A549 (cell line): ENCODE data around the gene AXL.

ENCODE experiments used
- BHLHE40 ChIP-seq: IDR thresholded peaks from 2 replicates; pipeline ENCODE4 v1.6.1; 2012; ENCODE audit warnings: low read depth, low read length, inconsistent platforms
- CHD2 ChIP-seq: fragments of 150-350 bp; IDR thresholded peaks from 2 replicates; pipeline ENCODE4 v1.6.1; 2014; ENCODE audit warnings: low read length; ENCODE audit not compliant: partially characterized antibody
- CHD4 ChIP-seq: fragments of 200-600 bp; sonication (generic); IDR thresholded peaks from 2 replicates; pipeline ENCODE4 v1.6.1; 2016; ENCODE audit warnings: antibody characterized with exemption, mild to moderate bottlenecking, borderline replicate concordance
- EP300 ChIP-seq, 2 experiments: fragments of >200 bp; sonication (Bioruptor Twin); formaldehyde crosslinking; IDR thresholded peaks; 2 replicates in 1 of 2; 3 replicates in 1 of 2; pipeline ENCODE4 v1.6.1; 2016 to 2017
- HDAC2 ChIP-seq: fragments of 200-600 bp; sonication (generic); IDR thresholded peaks from 2 replicates; pipeline ENCODE4 v1.6.1; 2016
- MAFK ChIP-seq: fragments of 450-650 bp; IDR thresholded peaks from 2 replicates; pipeline ENCODE4 v1.6.1; 2014; ENCODE audit not compliant: partially characterized antibody
- MAZ ChIP-seq: fragments of 150-350 bp; IDR thresholded peaks from 2 replicates; pipeline ENCODE4 v1.6.1; 2014; ENCODE audit warnings: antibody characterized with exemption, low read depth, low read length, borderline replicate concordance
- POLR2A ChIP-seq: IDR thresholded peaks from 2 replicates; pipeline ENCODE4 v1.6.1; 2012; ENCODE audit warnings: mild to moderate bottlenecking, low read length
- RFX5 ChIP-seq: fragments of 450-650 bp; IDR thresholded peaks from 2 replicates; pipeline ENCODE4 v1.7.1; 2014; ENCODE audit warnings: antibody characterized with exemption, mild to moderate bottlenecking, moderate library complexity
- ZFP36 ChIP-seq: fragments of 450-650 bp; IDR thresholded peaks from 2 replicates; pipeline ENCODE4 v1.6.1; 2014; ENCODE audit warnings: borderline replicate concordance; ENCODE audit not compliant: partially characterized antibody
- TF ChIP-seq, protein P1 (sequence below): fragments of >200 bp; sonication (Bioruptor Twin); formaldehyde crosslinking; IDR thresholded peaks from 3 replicates; pipeline ENCODE4 v1.5.1; 2016
- TF ChIP-seq, protein P2 (sequence below): fragments of 250-450 bp; sonication (Bioruptor Pico); IDR thresholded peaks from 2 replicates; pipeline ENCODE4 v1.5.0; 2021; ENCODE audit warnings: mild to moderate bottlenecking, moderate library complexity, borderline replicate concordance
- TF ChIP-seq, protein P3 (sequence below): fragments of 200-600 bp; sonication (generic); IDR thresholded peaks from 2 replicates; pipeline ENCODE4 v1.6.1; 2016; ENCODE audit warnings: antibody characterized with exemption, mild to moderate bottlenecking, moderate library complexity
- TF ChIP-seq, protein P4 (sequence below): IDR thresholded peaks from 2 replicates; pipeline ENCODE4 v1.6.1; 2012

DNA sequence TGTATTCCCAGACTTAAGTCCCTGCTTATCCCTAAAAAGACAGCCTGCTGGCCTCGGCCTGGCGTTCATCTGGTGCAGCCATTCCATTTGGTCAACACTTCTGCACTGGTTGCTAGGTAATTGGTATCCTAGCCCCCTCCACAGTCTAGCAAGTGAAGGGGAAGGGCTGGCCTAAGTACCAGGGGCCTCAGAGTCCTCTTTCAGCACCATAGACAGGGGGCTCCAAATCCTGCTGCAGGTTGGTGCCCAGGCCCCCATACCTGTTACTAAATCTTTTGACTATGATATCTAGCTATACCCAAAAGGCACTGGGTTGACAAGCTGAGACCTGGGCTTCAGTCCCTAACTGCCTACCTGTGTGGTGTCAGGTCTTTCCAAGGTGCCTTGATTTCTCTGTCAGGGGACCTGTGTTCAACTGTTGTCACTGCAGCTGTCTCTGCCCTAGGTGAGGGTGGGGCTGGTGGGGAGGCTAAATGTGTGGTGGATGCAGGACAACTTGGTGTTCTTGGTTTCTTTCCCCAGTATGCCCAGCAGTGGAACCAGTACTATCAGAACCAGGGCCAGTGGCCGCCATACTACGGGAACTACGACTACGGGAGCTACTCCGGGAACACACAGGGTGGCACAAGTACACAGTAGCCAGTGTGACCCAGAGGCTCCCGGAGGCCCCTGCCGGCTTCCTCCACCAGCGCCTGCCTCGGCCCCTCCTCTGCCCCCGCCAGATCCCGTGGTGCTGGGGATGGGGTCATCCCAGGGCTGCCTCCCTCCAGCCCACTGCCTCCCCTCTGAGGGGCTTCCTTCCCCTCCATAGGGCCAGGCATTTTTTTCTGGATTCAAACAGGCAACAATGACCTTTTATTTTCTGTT is 87.1 kb downstream of the AXL start:
- TF ChIP-seq POLR2A (no peak), EP300 (IDR thresholded peaks at IDR 0.05) (no peak), MAZ (no peak), RFX5 (no peak), BHLHE40 (no peak), HDAC2 (no peak), ZFP36 (no peak), MAFK (no peak), CHD4 (no peak), CHD2 (no peak)
- TF ChIP-seq, protein P1, sequence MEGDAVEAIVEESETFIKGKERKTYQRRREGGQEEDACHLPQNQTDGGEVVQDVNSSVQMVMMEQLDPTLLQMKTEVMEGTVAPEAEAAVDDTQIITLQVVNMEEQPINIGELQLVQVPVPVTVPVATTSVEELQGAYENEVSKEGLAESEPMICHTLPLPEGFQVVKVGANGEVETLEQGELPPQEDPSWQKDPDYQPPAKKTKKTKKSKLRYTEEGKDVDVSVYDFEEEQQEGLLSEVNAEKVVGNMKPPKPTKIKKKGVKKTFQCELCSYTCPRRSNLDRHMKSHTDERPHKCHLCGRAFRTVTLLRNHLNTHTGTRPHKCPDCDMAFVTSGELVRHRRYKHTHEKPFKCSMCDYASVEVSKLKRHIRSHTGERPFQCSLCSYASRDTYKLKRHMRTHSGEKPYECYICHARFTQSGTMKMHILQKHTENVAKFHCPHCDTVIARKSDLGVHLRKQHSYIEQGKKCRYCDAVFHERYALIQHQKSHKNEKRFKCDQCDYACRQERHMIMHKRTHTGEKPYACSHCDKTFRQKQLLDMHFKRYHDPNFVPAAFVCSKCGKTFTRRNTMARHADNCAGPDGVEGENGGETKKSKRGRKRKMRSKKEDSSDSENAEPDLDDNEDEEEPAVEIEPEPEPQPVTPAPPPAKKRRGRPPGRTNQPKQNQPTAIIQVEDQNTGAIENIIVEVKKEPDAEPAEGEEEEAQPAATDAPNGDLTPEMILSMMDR = no peak
- TF ChIP-seq, protein P2, sequence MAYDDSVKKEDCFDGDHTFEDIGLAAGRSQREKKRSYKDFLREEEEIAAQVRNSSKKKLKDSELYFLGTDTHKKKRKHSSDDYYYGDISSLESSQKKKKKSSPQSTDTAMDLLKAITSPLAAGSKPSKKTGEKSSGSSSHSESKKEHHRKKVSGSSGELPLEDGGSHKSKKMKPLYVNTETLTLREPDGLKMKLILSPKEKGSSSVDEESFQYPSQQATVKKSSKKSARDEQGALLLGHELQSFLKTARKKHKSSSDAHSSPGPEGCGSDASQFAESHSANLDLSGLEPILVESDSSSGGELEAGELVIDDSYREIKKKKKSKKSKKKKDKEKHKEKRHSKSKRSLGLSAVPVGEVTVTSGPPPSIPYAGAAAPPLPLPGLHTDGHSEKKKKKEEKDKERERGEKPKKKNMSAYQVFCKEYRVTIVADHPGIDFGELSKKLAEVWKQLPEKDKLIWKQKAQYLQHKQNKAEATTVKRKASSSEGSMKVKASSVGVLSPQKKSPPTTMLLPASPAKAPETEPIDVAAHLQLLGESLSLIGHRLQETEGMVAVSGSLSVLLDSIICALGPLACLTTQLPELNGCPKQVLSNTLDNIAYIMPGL (CRISPR knock-in tag) = no peak
- TF ChIP-seq, protein P3, sequence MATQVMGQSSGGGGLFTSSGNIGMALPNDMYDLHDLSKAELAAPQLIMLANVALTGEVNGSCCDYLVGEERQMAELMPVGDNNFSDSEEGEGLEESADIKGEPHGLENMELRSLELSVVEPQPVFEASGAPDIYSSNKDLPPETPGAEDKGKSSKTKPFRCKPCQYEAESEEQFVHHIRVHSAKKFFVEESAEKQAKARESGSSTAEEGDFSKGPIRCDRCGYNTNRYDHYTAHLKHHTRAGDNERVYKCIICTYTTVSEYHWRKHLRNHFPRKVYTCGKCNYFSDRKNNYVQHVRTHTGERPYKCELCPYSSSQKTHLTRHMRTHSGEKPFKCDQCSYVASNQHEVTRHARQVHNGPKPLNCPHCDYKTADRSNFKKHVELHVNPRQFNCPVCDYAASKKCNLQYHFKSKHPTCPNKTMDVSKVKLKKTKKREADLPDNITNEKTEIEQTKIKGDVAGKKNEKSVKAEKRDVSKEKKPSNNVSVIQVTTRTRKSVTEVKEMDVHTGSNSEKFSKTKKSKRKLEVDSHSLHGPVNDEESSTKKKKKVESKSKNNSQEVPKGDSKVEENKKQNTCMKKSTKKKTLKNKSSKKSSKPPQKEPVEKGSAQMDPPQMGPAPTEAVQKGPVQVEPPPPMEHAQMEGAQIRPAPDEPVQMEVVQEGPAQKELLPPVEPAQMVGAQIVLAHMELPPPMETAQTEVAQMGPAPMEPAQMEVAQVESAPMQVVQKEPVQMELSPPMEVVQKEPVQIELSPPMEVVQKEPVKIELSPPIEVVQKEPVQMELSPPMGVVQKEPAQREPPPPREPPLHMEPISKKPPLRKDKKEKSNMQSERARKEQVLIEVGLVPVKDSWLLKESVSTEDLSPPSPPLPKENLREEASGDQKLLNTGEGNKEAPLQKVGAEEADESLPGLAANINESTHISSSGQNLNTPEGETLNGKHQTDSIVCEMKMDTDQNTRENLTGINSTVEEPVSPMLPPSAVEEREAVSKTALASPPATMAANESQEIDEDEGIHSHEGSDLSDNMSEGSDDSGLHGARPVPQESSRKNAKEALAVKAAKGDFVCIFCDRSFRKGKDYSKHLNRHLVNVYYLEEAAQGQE = peak; percentile 66; the same call in 1 of the 2 replicates
- TF ChIP-seq, protein P4, sequence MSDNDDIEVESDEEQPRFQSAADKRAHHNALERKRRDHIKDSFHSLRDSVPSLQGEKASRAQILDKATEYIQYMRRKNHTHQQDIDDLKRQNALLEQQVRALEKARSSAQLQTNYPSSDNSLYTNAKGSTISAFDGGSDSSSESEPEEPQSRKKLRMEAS = no peak
